NT2/D1 (cell line): ENCODE results near the gene TANK.

Experiments used
- SUZ12 ChIP-seq: IDR thresholded peaks from 2 replicates; pipeline ENCODE4 v1.6.1; 2011; ENCODE audit not compliant: insufficient read length, insufficient read depth; ENCODE audit errors: extremely low read depth
- YY1 ChIP-seq: IDR thresholded peaks from 2 replicates; pipeline ENCODE4 v1.6.1; 2011; ENCODE audit not compliant: insufficient read length, insufficient read depth

DNA sequence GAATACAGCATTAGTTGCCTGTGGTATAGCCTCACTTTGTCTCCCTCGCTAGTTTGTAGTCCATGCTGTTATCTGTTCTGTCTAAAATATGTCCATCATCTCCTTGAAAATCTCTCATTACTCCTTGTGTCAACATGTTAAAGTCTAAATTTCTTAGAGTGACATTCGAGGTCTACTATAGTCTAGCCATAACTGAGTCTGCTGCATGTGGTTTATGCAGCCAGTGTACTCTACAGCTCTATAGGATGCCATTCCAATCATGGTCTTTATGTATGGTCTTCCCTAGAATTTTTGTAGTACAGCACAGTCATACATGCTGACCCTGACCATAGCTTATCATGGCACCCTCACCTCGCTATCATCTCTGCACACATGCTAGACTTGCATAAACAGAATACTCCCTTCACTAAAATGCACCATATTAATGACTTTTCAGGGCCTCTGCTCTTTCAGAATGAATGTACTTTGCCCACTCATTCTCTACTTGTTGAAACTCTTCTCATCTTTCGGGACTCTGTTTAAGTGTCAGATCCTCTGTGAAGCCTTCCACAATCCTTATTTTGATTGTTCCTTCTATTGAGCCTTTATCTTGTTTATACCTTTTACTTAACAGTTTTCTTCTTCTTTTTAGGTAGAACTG is 12.8 kb downstream of the TANK start:
- TF ChIP-seq YY1 (no peak), SUZ12 (no peak)
